HepG2 (cell line): ENCODE measurements around the gene PANX1. TPM values are rescaled to one million over a fixed set of nuclear protein-coding genes. Genes with fewer than 3 reads are reported as not detected.

Experiments
- ATAC-seq: fragments of 200-7000 bp; cut with Tn5 transposase; 3 replicates; pipeline ENCODE4 v1.9.1; 2020; ENCODE audit warnings: mild to moderate bottlenecking, moderate library complexity
- BruUV-seq: library from RNA; stranded (reverse); fragments of 400-500 nt; replicated peaks from 2 replicates; lab custom pipeline; 2021; lab: Mats Ljungman, UMichigan
- CTCF ChIA-PET: fragments of 300-600 bp; formaldehyde crosslinking; extraction: SDS; loops from one replicate; lab custom pipeline; 2021; ENCODE audit warnings: low total read pairs, inconsistent platforms, low intra/inter-chr PET ratio; lab: Yijun Ruan, JAX
- POLR2A ChIA-PET: fragments of 350-600 bp; sonication (Branson Sonifier 250); formaldehyde crosslinking; loops from one replicate; lab custom pipeline; 2020; ENCODE audit warnings: antibody characterized with exemption, inconsistent platforms; lab: Yijun Ruan, JAX
- DNase-seq: peaks from one replicate; pipeline ENCODE4 v3.0.0-alpha.2; 2015; ENCODE audit warnings: low spot score
- FAIRE-seq: peaks from 3 replicates; lab custom pipeline; 2011; peaks lifted over from hg19 to GRCh38; lab: Jason Lieb, UNC
- H2AFZ ChIP-seq: one replicate; pipeline ENCODE4 v1.6.1; 2011; ENCODE audit warnings: low read length, inconsistent platforms
- H3K27ac ChIP-seq: fragments of 300-600 bp; 3 replicates; pipeline ENCODE4 v1.8.0; 2011; ENCODE audit warnings: mixed run types, mild to moderate bottlenecking, mixed read lengths, low read length, inconsistent platforms; ENCODE audit not compliant: insufficient read depth; ENCODE audit errors: extremely low read length
- H3K27me3 ChIP-seq, 2 experiments: fragments of 200-600 bp in 1 of 2; 2 replicates in 1 of 2; 3 replicates in 1 of 2; pipeline versions ENCODE4 v1.6.0 to v1.8.0; 2011; ENCODE audit warnings: low read length in 2 of 2, mild to moderate bottlenecking in 2 of 2, moderate library complexity in 2 of 2, inconsistent platforms in 1 of 2; ENCODE audit not compliant: insufficient read depth in 2 of 2, control insufficient read depth in 1 of 2
- H3K36me3 ChIP-seq, 2 experiments: fragments of 200-600 bp in 1 of 2; replicated peaks in 1 of 2; 2 replicates in 1 of 2; 3 replicates in 1 of 2; pipeline versions ENCODE4 v1.5.1 to v1.8.0; 2011; ENCODE audit warnings: low read length in 2 of 2, inconsistent platforms in 1 of 2; ENCODE audit not compliant: insufficient read depth in 2 of 2, control insufficient read depth in 1 of 2
- H3K4me1 ChIP-seq: 2 replicates; pipeline ENCODE4 v1.5.1; 2012; ENCODE audit warnings: low read length, inconsistent platforms; ENCODE audit not compliant: insufficient read depth
- H3K4me2 ChIP-seq: 2 replicates; pipeline ENCODE4 v1.6.0; 2011; ENCODE audit warnings: low read depth, low read length, inconsistent platforms
- H3K4me3 ChIP-seq, 3 experiments: fragments of 200-600 bp in 1 of 3; sonication (generic), shearing (Covaris generic) in 1 of 3; replicated peaks in 1 of 3; 2 replicates each; pipeline ENCODE4 v1.5.1; 2011 to 2016; ENCODE audit warnings: low read length in 3 of 3, inconsistent platforms in 2 of 3, low read depth in 2 of 3, mild to moderate bottlenecking in 2 of 3, control low read depth in 1 of 3, mixed read lengths in 1 of 3; ENCODE audit not compliant: insufficient read depth in 1 of 3
- H3K79me2 ChIP-seq: one replicate; pipeline ENCODE4 v1.6.1; 2011; ENCODE audit warnings: low read length, inconsistent platforms; ENCODE audit not compliant: insufficient read depth
- H3K9ac ChIP-seq: 2 replicates; pipeline ENCODE4 v1.6.0; 2011; ENCODE audit warnings: mild to moderate bottlenecking, low read depth, low read length, inconsistent platforms; ENCODE audit not compliant: insufficient read depth
- H3K9me3 ChIP-seq: 2 replicates; pipeline ENCODE4 v1.5.1; 2012; ENCODE audit warnings: mild to moderate bottlenecking, low read length
- H4K20me1 ChIP-seq: 2 replicates; pipeline ENCODE4 v1.6.0; 2011; ENCODE audit warnings: inconsistent platforms, mild to moderate bottlenecking, low read length, moderate library complexity; ENCODE audit not compliant: insufficient read depth
- BCLAF1 ChIP-seq: fragments of 450-650 bp; IDR thresholded peaks from 2 replicates; pipeline ENCODE4 v1.6.1; 2017; ENCODE audit warnings: mild to moderate bottlenecking
- HMGA1 ChIP-seq: sonication (generic); formaldehyde crosslinking; conservative IDR thresholded peaks from 2 replicates; pipeline ENCODE4 v1.4.0; 2020; ENCODE audit warnings: missing genetic modification reagents
- KLF15 ChIP-seq: sonication (generic); formaldehyde crosslinking; IDR thresholded peaks from 2 replicates; pipeline ENCODE4 v1.8.1; 2023; ENCODE audit warnings: borderline replicate concordance, mild to moderate bottlenecking, inconsistent platforms, missing genetic modification reagents, mixed read lengths
- PHF21A ChIP-seq: sonication (generic); formaldehyde crosslinking; IDR thresholded peaks from 2 replicates; pipeline ENCODE4 v1.5.0; 2020; ENCODE audit warnings: mild to moderate bottlenecking, missing genetic modification reagents
- ZBTB7B ChIP-seq: sonication (generic); formaldehyde crosslinking; IDR thresholded peaks from 2 replicates; pipeline ENCODE4 v1.4.0; 2020; ENCODE audit warnings: missing genetic modification reagents
- ZFX ChIP-seq: sonication (generic); formaldehyde crosslinking; IDR thresholded peaks from 2 replicates; pipeline ENCODE4 v1.4.0; 2020; ENCODE audit warnings: mild to moderate bottlenecking, low read depth, missing genetic modification reagents, moderate library complexity
- WGBS: methylation state at CpG from one replicate; pipeline ENCODE4 v1.1.6; 2017; ENCODE audit warnings: low lambda C conversion rate; 5-methylcytosine and 5-hydroxymethylcytosine counted together
- in situ Hi-C: cut with HindIII; loops from 2 replicates; pipeline ENCODE4 v1.10.0; 2017; ENCODE audit warnings: low pct_unique_long_range_greater_than_20kb; ENCODE audit not compliant: extremely low pct_ligation_motif_present
- intact Hi-C: fragments of 100-400 bp; cut with micrococcal nuclease; formaldehyde crosslinking; loops from one replicate; pipeline ENCODE4 v1.10.0; 2022; ENCODE audit not compliant: unreplicated experiment
- polyA plus RNA-seq, 8 experiments: library from polyadenylated mRNA; depleted of rRNA in 3 of 8; stranded (reverse) in 7 of 8; unstranded in 1 of 8; fragments of >200 nt; fragmentation: Illumina TruSeq in 4 of 8; extraction: Trizol in 4 of 8; gene quantifications; 2 replicates each; pipeline versions ENCODE4 v1.2.1 to v1.2.3, GENCODE V29; 2011 to 2016; ENCODE audit warnings: low read depth in 4 of 8, missing spikeins in 1 of 8, mixed read lengths in 1 of 8; ENCODE audit not compliant: insufficient read depth in 1 of 8
- total RNA-seq, 5 experiments: library from RNA; depleted of rRNA; stranded (reverse); fragments of >200 nt; fragmentation: Illumina TruSeq; extraction: Trizol; gene quantifications; 2 replicates each; pipeline ENCODE4 v1.2.3, GENCODE V29; 2016; ENCODE audit warnings: low read depth in 1 of 5
- TF ChIP-seq, protein P1 (sequence below): sonication (generic); formaldehyde crosslinking; IDR thresholded peaks from 2 replicates; pipeline ENCODE4 v1.4.0; 2020; ENCODE audit warnings: missing genetic modification reagents
- TF ChIP-seq, protein P2 (sequence below): fragments of 450-650 bp; IDR thresholded peaks from 2 replicates; pipeline ENCODE4 v1.6.1; 2017
- TF ChIP-seq, protein P3 (sequence below): sonication (generic); formaldehyde crosslinking; IDR thresholded peaks from 2 replicates; pipeline ENCODE4 v1.5.1; 2020; ENCODE audit warnings: mild to moderate bottlenecking, missing genetic modification reagents, moderate library complexity

PANX1 gene
- total and polyA plus RNA-seq, 2 of the 13 experiments (the other 11 are each of a cell fraction or from before 2014, with no cell fraction given): 8.3 to 24.8 TPM

DNA sequence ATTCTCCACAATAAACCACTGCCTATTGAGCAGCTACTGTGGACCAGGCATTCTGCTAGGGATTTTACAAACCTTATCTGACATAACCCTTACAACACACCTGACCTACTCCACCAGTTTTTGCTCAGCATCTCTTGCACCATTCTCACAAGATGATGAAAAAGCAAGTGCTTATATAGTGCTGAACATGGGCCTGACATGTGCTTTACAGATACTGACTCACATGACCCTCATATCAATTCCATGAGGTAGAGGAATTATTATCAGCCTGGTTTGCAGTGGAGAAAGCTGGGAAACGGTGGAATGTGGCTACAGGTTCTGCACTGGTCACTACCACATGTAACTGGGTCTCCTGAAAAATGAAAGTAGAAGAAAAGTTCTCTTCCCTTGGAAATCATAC, 37.5 kb upstream of the PANX1 start:
- no TSS peak for BruUV-seq
- Histone ChIP-seq H3K9ac (no peak overlapping the region), H4K20me1 (no peaks in the 10 kb centered on the region), H3K9me3 (no peaks in the 10 kb centered on the region), H3K36me3 (no peaks in the 10 kb centered on the region), H2AFZ (no peak overlapping the region), H3K4me2 (no peak overlapping the region), H3K4me3 (no peak overlapping the region), H3K27me3 (no peaks in the 10 kb centered on the region), H3K4me1 (no peaks in the 10 kb centered on the region), H3K79me2 (no peaks in the 10 kb centered on the region), H3K27ac (no peak overlapping the region)
- intact Hi-C loops (no loop called here), in situ Hi-C loops (no loop called here)
- no peak for ATAC-seq
- TF ChIP-seq, protein P1, sequence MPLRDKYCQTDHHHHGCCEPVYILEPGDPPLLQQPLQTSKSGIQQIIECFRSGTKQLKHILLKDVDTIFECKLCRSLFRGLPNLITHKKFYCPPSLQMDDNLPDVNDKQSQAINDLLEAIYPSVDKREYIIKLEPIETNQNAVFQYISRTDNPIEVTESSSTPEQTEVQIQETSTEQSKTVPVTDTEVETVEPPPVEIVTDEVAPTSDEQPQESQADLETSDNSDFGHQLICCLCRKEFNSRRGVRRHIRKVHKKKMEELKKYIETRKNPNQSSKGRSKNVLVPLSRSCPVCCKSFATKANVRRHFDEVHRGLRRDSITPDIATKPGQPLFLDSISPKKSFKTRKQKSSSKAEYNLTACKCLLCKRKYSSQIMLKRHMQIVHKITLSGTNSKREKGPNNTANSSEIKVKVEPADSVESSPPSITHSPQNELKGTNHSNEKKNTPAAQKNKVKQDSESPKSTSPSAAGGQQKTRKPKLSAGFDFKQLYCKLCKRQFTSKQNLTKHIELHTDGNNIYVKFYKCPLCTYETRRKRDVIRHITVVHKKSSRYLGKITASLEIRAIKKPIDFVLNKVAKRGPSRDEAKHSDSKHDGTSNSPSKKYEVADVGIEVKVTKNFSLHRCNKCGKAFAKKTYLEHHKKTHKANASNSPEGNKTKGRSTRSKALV (CRISPR knock-in tag): no peak
- TF ChIP-seq ZBTB7B (CRISPR knock-in tag) (no peak), PHF21A (CRISPR knock-in tag) (no peak), ZFX (CRISPR knock-in tag) (no peak), BCLAF1 (no peak), KLF15 (CRISPR knock-in tag) (no peak), HMGA1 (CRISPR knock-in tag) (no peak)
- TF ChIP-seq, protein P2, sequence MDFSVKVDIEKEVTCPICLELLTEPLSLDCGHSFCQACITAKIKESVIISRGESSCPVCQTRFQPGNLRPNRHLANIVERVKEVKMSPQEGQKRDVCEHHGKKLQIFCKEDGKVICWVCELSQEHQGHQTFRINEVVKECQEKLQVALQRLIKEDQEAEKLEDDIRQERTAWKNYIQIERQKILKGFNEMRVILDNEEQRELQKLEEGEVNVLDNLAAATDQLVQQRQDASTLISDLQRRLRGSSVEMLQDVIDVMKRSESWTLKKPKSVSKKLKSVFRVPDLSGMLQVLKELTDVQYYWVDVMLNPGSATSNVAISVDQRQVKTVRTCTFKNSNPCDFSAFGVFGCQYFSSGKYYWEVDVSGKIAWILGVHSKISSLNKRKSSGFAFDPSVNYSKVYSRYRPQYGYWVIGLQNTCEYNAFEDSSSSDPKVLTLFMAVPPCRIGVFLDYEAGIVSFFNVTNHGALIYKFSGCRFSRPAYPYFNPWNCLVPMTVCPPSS: no peak
- TF ChIP-seq, protein P3, sequence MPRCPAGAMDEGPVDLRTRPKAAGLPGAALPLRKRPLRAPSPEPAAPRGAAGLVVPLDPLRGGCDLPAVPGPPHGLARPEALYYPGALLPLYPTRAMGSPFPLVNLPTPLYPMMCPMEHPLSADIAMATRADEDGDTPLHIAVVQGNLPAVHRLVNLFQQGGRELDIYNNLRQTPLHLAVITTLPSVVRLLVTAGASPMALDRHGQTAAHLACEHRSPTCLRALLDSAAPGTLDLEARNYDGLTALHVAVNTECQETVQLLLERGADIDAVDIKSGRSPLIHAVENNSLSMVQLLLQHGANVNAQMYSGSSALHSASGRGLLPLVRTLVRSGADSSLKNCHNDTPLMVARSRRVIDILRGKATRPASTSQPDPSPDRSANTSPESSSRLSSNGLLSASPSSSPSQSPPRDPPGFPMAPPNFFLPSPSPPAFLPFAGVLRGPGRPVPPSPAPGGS: no peak
- ChIA-PET POLR2A (no interaction called here), CTCF (no interaction called here)
- no peak for FAIRE-seq
- DNase-seq: no peak
- 32% methylated on average over 1 of the region's 1 CpG for WGBS
